SKM-1 treated with dmso at 0.1 percent for 144 hours (cell line): Measurements from ENCODE around the gene AKAP5.
"Not testable (repeated sequence)": the region's sequence is repeated elsewhere in the genome, so short reads cannot be mapped to it uniquely, and the experiment has no call there.

Source experiments
- DNase-seq: peaks from one replicate; lab custom pipeline; 2025; ENCODE audit not compliant: unreplicated experiment; lab: John Stamatoyannopoulos, UW

AKAP5 gene

DNA sequence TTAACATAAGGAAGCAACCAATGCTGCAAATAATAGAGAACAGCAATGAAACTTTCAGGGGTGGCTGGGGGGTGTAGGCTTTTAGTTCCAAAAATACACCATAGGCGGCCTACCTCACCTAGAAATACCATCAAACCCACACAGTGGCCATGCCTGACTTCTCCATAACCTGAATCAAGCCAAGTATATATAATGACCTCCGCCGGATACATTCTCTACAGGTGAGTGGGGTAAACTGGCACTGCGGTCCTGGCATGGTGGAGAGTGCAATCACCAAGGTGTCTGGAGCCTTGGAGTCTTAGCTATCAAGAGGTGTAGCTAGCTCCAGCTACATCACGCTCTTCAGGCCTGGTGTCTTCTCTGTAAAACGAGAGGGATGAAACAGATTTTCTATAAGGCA, 37.2 kb downstream of the AKAP5 start:
- no peak for DNase-seq

GRCh38 chr14:64502887-64503433, 37.7 kb downstream of the AKAP5 start:
- no peak for DNase-seq

DNA sequence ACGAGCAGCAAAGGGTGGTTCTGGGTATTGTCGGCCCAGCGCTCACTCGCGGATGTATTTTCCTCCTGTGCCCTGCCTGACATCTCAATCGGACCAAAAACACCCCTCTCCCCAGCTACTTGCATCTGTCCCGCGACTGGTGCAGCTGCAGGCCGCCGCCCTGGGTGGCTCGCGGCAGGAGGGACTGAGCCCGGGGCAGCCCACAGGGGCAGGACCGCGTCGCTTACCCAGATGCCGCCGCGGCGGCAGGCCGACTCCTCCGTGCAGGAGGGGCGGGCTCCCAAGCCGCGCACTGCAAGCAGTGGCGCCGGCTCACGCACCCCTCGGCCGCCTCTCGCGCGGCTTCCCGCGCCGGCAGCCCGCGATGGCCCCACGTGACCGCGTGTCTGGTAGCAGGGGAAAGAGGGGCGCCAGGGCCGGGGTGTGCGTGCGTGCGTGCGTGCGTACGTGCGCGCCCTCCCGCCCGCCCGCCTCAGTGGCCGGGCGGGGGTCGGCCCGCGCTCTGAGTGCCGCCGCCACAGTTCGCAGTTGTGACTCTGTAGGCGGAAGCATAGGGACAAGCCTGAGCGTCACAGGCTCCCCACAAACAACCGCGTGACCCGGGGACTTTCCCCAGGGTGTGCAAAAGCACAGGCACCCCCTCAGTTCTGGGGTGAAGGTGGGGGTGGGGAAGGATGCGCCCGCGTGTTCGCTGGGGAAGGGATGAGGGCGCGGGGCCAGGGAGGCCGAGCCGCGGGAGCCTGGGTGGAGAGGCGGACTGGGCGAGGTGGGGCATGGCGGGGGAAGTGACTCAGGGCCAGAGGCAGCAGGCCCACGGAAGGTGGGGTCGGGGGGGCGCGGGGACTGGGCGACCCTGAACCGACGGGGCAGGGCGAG, 38.4 kb downstream of the AKAP5 start, which contains the start of gene ZBTB25:
Gene ZBTB25, minus strand, starts transcription at position 405 of the 876 bp plus-strand sequence. CDS start 13,305 bp downstream, outside the sequence.
- peak; percentile 66 for DNase-seq

DNA sequence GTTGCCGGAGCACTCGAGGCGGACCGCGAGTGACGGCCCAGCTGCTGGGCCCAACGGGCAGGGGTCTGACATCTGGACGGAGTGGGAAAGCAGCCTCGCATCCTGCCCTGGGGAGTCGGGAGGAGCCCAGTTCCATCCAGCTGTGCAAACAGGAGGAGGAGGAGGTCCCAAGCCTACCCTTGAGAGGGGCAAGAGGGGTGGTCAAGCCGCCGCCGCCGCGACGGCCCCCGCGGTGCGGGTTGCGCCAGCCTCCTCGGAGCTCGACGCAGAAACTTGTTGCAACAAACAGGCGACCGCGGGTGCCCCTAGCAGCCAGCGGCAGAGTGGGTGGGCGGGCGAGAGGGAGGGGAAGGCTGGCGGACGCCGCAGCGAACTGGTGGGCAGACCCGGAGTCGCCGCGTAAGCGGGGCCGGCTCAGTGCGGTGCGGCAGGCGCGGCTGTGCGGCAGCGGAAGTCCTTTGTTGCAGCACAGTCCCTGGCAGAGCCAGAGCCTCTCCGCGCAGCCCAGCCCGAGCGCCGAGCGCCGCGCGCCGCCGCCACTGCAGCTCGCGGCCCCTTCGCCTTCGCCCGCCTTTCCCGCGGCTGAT, 39.1 kb downstream of the AKAP5 start, which contains the start of gene ZBTB1:
Gene ZBTB1, plus strand, starts transcription at position 461 of the 587 bp plus-strand sequence. CDS start 16,735 bp downstream, outside the sequence.
- peak; percentile 37 for DNase-seq

- peak; percentile 36 for DNase-seq
Measured at GRCh38 chr14:64504897-64505794, 39.8 kb downstream of the AKAP5 start.

DNA sequence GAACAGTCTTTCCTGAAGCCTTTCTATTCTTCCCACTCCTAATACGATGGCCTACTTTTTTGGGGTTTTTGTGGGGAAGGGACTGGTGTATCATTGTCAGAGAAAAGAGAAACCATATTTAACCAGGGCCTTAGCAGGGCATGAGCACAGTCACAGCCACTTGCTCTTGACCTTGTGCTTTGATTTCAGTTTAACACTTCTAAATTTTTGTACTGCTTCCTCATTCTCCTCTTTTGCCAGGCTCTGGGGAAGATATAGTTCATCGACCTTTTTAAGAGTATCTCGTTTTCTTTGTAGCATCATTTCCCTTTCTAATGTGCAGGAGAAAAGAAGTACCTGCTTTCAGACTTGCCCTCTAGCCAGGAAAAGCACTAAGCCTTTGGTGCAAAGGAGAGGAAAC, 41.4 kb downstream of the AKAP5 start:
- DNase-seq, result no peak

DNA sequence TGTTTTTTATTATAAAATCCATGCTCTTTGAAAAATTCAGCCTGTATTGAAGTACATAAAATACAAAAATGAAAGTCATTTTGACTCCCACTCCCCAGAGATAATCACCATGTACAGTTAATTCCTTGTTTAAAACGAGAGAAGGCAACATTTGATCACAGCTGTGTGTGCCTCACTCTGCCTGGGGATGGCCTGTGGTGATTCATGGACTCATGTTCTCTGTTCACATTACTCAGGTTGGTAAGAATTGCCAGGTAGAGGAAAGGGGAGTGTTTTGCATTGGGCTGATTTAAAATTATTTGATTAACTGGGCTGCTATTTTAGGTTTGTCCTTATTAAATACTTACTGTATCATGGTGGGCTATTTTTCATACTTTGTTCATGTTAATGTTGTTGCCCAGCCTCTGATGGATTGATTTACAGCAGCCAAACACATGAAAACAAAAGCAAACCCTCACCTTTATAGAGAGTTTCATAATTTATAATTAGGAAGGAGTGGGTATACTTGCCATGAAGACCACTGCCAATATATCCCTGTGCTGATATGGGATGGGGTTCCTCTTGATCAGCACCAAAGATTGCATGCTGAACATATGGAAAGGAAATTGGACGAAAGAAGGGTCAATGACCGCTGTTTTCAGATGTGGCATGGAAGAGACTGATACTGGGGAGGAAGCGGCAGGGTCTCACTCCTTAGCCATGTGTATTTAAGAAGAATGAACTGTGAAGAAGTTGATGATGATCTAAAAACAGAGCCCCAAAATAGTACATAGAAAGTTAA, 42.3 kb downstream of the AKAP5 start:
- no peak for DNase-seq

- DNase-seq, result no peak
Measured at GRCh38 chr14:64508215-64508776, 43.0 kb downstream of the AKAP5 start.

- no peak for DNase-seq
Measured at GRCh38 chr14:64509036-64509435, 43.7 kb downstream of the AKAP5 start.

- DNase-seq, result peak; percentile 33
Measured at GRCh38 chr14:64510825-64511671, 45.7 kb downstream of the AKAP5 start.

DNA sequence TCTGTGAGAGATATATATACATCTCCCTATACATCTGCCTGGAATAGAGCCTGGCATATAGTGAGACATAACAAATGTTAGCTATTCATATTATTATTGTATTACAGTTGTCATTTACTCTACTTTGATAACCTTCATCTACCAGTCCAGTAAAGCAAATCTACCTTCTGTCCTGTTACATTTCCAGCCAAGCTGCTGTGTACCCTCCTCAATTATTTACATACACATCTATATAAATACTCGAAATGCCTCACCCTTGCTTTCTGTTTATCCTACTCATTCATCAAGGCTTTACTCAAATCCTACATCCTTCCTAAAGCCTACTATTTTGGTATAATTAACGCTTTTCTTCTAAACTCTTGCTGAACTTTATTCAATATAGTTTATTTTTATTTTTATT, 48.0 kb downstream of the AKAP5 start:
- DNase-seq, result no peak

GRCh38 chr14:64515053-64515452, 49.8 kb downstream of the AKAP5 start:
- DNase-seq, result no peak

DNA sequence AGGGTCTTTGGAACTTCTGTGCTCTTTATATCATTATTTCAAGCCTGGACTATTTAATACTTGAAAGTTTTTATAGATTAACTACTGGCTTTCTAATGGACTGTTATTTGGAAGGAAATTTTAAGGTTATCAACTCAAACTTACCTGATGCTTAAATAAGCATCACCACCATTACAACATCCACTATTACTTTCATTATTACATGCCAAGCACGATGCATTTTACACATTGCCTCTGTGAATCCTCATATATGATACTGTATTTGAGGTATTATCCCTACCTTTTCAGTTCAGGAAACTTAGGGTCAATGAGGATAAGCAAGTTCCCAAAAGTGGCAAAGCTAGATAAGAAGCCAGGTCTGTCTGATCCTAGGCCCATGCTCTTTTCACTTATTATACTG, 51.7 kb downstream of the AKAP5 start:
- DNase-seq, result no peak

GRCh38 chr14:64517667-64518066, 52.4 kb downstream of the AKAP5 start:
- DNase-seq, result not testable (repeated sequence)

DNA sequence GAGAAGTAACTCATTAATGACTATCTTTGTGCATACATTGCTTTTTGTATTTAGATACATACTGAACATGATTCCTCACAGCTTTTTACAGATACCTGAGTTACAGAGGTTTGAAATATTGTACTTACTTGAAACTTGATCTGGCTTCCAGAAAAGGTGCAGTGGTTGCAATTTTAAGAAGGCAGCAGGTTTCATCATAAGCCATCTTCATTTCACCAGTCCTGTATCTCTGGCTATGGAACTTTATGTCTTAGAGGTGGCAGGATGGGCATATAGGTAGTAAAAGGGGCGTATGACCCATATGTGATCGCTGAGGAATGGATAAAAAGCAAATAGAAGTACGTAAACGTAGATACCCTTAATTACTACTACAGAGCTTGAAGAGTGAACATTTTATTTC, 52.9 kb downstream of the AKAP5 start:
- DNase-seq, result no peak

- DNase-seq, result no peak
Measured at GRCh38 chr14:64520699-64521098, 55.4 kb downstream of the AKAP5 start.

GRCh38 chr14:64522591-64523355, 57.5 kb downstream of the AKAP5 start:
- no peak for DNase-seq
